Measurements from ENCODE around the gene MACO1.

The MACO1 gene

GRCh38 chr1:25525361-25525688, 94.6 kb downstream of the MACO1 start:
- no peak for DNase-seq

- DNase-seq = no peak
Measured at GRCh38 chr1:25526753-25527152, 96.1 kb downstream of the MACO1 start.

- DNase-seq = no peak
Measured at GRCh38 chr1:25527226-25527846, 96.6 kb downstream of the MACO1 start.

- no peak for DNase-seq
Measured at GRCh38 chr1:25527946-25528595, 97.4 kb downstream of the MACO1 start.

- DNase-seq = no peak
Measured at GRCh38 chr1:25528881-25529517, 98.3 kb downstream of the MACO1 start.

- DNase-seq = no peak
Measured at GRCh38 chr1:25529518-25530185, 99.0 kb downstream of the MACO1 start.

GRCh38 chr1:25530186-25531081, 99.7 kb downstream of the MACO1 start:
- DNase-seq = no peak

GRCh38 chr1:25531082-25531461, 100.4 kb downstream of the MACO1 start:
- no peak for DNase-seq

GRCh38 chr1:25532970-25533369, 102.3 kb downstream of the MACO1 start:
- DNase-seq = no peak

GRCh38 chr1:25533775-25534409, 103.2 kb downstream of the MACO1 start:
- DNase-seq = no peak

GRCh38 chr1:25534410-25534788, 103.7 kb downstream of the MACO1 start:
- DNase-seq = no peak

- no peak for DNase-seq
Measured at GRCh38 chr1:25536124-25536523, 105.4 kb downstream of the MACO1 start.

GRCh38 chr1:25537153-25537831, 106.6 kb downstream of the MACO1 start:
- DNase-seq = no peak

GRCh38 chr1:25538191-25538767, 107.6 kb downstream of the MACO1 start:
- no peak for DNase-seq

- DNase-seq = no peak
Measured at GRCh38 chr1:25540750-25541342, 110.1 kb downstream of the MACO1 start.

GRCh38 chr1:25541425-25541824, 110.7 kb downstream of the MACO1 start:
- DNase-seq = no peak

GRCh38 chr1:25541889-25542658, 111.4 kb downstream of the MACO1 start:
- DNase-seq = no peak

GRCh38 chr1:25543005-25543424, 112.3 kb downstream of the MACO1 start:
- DNase-seq = no peak

- DNase-seq = peak; percentile 29 to 57 (median 39)
Measured at GRCh38 chr1:25543425-25544242, 112.9 kb downstream of the MACO1 start, which contains the start of gene LDLRAP1. TSS of gene LDLRAP1 (plus strand) at chr1:25543606. CDS start at chr1:25543699, 93 bp downstream.

Data from T-helper 1 cell (primary cell).